GM15510 (cell line): ENCODE measurements around the gene BMPR1B.

Experiments used
- POLR2A ChIP-seq: IDR thresholded peaks from 3 replicates; pipeline ENCODE4 v1.6.1; 2011; ENCODE audit warnings: borderline replicate concordance; ENCODE audit not compliant: insufficient read length; ENCODE audit errors: extremely low read depth

The BMPR1B gene

GRCh38 chr4:94801016-94801415 is 43.3 kb downstream of the BMPR1B start:
- TF ChIP-seq POLR2A = no peak

GRCh38 chr4:94802091-94802490 is 44.3 kb downstream of the BMPR1B start:
- TF ChIP-seq POLR2A = no peak

GRCh38 chr4:94803181-94803580 is 45.4 kb downstream of the BMPR1B start:
- no peak for TF ChIP-seq POLR2A

- TF ChIP-seq POLR2A = no peak
Observed at GRCh38 chr4:94804650-94805049, 46.9 kb downstream of the BMPR1B start.

GRCh38 chr4:94806376-94806775 is 48.6 kb downstream of the BMPR1B start:
- TF ChIP-seq POLR2A = no peak

GRCh38 chr4:94811643-94812042 is 53.9 kb downstream of the BMPR1B start:
- TF ChIP-seq POLR2A = no peak

- no peak for TF ChIP-seq POLR2A
Observed at GRCh38 chr4:94813221-94813620, 55.5 kb downstream of the BMPR1B start.

- no peak for TF ChIP-seq POLR2A
Observed at GRCh38 chr4:94814237-94814636, 56.5 kb downstream of the BMPR1B start.

GRCh38 chr4:94819371-94820168 is 61.8 kb downstream of the BMPR1B start:
- TF ChIP-seq POLR2A = no peak

GRCh38 chr4:94826206-94826605 is 68.5 kb downstream of the BMPR1B start:
- TF ChIP-seq POLR2A = no peak

GRCh38 chr4:94827481-94828110 is 69.8 kb downstream of the BMPR1B start:
- no peak for TF ChIP-seq POLR2A

- TF ChIP-seq POLR2A = no peak
Observed at GRCh38 chr4:94828882-94829281, 71.1 kb downstream of the BMPR1B start.

- no peak for TF ChIP-seq POLR2A
Observed at GRCh38 chr4:94831607-94832006, 73.9 kb downstream of the BMPR1B start.

GRCh38 chr4:94833394-94833793 is 75.6 kb downstream of the BMPR1B start:
- no peak for TF ChIP-seq POLR2A

GRCh38 chr4:94834501-94834900 is 76.7 kb downstream of the BMPR1B start:
- no peak for TF ChIP-seq POLR2A

GRCh38 chr4:94841864-94842221 is 84.1 kb downstream of the BMPR1B start:
- TF ChIP-seq POLR2A = no peak

GRCh38 chr4:94843216-94843615 is 85.5 kb downstream of the BMPR1B start:
- no peak for TF ChIP-seq POLR2A

- TF ChIP-seq POLR2A = no peak
Observed at GRCh38 chr4:94848326-94848725, 90.6 kb downstream of the BMPR1B start.
